Calu3 (cell line): Measurements from ENCODE around the gene PLXNB2. TPM values are rescaled to one million over a fixed set of nuclear protein-coding genes. Genes with fewer than 3 reads are reported as not detected.
A peak's percentile ranks its signal among the peaks of the same experiment; 100 is the strongest.

Source experiments
- BruUV-seq: library from RNA; stranded (reverse); fragments of 400-500 nt; replicated peaks from 2 replicates; lab custom pipeline; 2021; lab: Mats Ljungman, UMichigan
- CTCF ChIA-PET: fragments of 300-600 bp; sonication (Branson Sonifier 250); formaldehyde crosslinking; loops from one replicate; lab custom pipeline; 2022; ENCODE audit warnings: antibody characterized with exemption; lab: Charles Lee
- DNase-seq: peaks from one replicate; pipeline ENCODE4 v3.0.0; 2022
- H3K27ac Mint-ChIP-seq: one replicate; pipeline ENCODE4 v1.8.0; 2022; ENCODE audit warnings: mixed read lengths; ENCODE audit not compliant: unreplicated experiment
- H3K27me3 Mint-ChIP-seq: one replicate; pipeline ENCODE4 v1.8.0; 2022; ENCODE audit warnings: mixed read lengths; ENCODE audit not compliant: unreplicated experiment
- H3K36me3 Mint-ChIP-seq: one replicate; pipeline ENCODE4 v1.8.0; 2022; ENCODE audit warnings: mild to moderate bottlenecking, moderate library complexity, mixed read lengths; ENCODE audit not compliant: insufficient read depth, unreplicated experiment
- H3K4me1 Mint-ChIP-seq: one replicate; pipeline ENCODE4 v1.8.0; 2022; ENCODE audit warnings: mild to moderate bottlenecking, low read depth, mixed read lengths; ENCODE audit not compliant: unreplicated experiment
- H3K4me3 Mint-ChIP-seq: one replicate; pipeline ENCODE4 v1.8.0; 2022; ENCODE audit warnings: mild to moderate bottlenecking, low read depth, moderate library complexity, mixed read lengths; ENCODE audit not compliant: unreplicated experiment
- H3K9me3 Mint-ChIP-seq: one replicate; pipeline ENCODE4 v1.8.0; 2022; ENCODE audit warnings: low read depth, mixed read lengths; ENCODE audit not compliant: unreplicated experiment
- CTCF ChIP-seq: fragments of 200-600 bp; IDR thresholded peaks from one replicate; pipeline ENCODE4 v1.8.0; 2022; ENCODE audit warnings: antibody characterized with exemption; ENCODE audit not compliant: unreplicated experiment
- intact Hi-C: fragments of 100-400 bp; cut with micrococcal nuclease; formaldehyde crosslinking; loops from one replicate; pipeline ENCODE4 v1.10.0; 2022; ENCODE audit not compliant: unreplicated experiment
- total RNA-seq: library from RNA; stranded (reverse); gene quantifications from 2 replicates; pipeline ENCODE4 v1.2.3, GENCODE V29; 2022

The PLXNB2 gene
- total RNA-seq, 1 experiment from 2014 or later: 298 TPM

- Mint-ChIP-seq H3K27me3 (no peaks in the 10 kb centered on the region), H3K27ac (no peak overlapping the region), H3K36me3 (peaks cover 47% of the 10 kb centered on the region), H3K4me1 (peaks cover 25% of the 10 kb centered on the region), H3K9me3 (no peaks in the 10 kb centered on the region), H3K4me3 (peak overlapping the region; percentile 63)
- DNase-seq: no peak
- no TSS peak for BruUV-seq
- no peak for TF ChIP-seq CTCF
- intact Hi-C loops: no loop called here
- CTCF ChIA-PET: interaction anchor here (0.6 kb wide), 1 partner anchor 87 kb away, joined by 5 read pairs; no protein-coding TSS in a partner anchor
Measured at GRCh38 chr22:50269573-50269969, 37.9 kb downstream of the PLXNB2 start.

GRCh38 chr22:50268655-50269113, 38.8 kb downstream of the PLXNB2 start:
- CTCF ChIA-PET: no interaction called here
- no peak for TF ChIP-seq CTCF
- intact Hi-C loops: no loop called here
- Mint-ChIP-seq H3K4me3 (peak overlapping the region; percentile 63), H3K9me3 (no peaks in the 10 kb centered on the region), H3K27me3 (no peaks in the 10 kb centered on the region), H3K36me3 (peaks cover 41% of the 10 kb centered on the region), H3K27ac (no peak overlapping the region), H3K4me1 (peaks cover 17% of the 10 kb centered on the region)
- BruUV-seq: no TSS peak
- DNase-seq: peak; percentile 62

GRCh38 chr22:50267591-50268390, 39.7 kb downstream of the PLXNB2 start:
- Mint-ChIP-seq H3K27ac (no peak overlapping the region), H3K9me3 (no peaks in the 10 kb centered on the region), H3K4me1 (peaks cover 14% of the 10 kb centered on the region), H3K27me3 (no peaks in the 10 kb centered on the region), H3K4me3 (no peak overlapping the region), H3K36me3 (peaks cover 35% of the 10 kb centered on the region)
- TF ChIP-seq CTCF: no peak
- CTCF ChIA-PET: no interaction called here
- no TSS peak for BruUV-seq
- DNase-seq: no peak
- intact Hi-C loops: no loop called here

GRCh38 chr22:50266994-50267393, 40.5 kb downstream of the PLXNB2 start:
- TF ChIP-seq CTCF: no peak
- Mint-ChIP-seq H3K4me3 (no peak overlapping the region), H3K27me3 (no peaks in the 10 kb centered on the region), H3K4me1 (peaks cover 21% of the 10 kb centered on the region), H3K36me3 (peaks cover 35% of the 10 kb centered on the region), H3K27ac (no peak overlapping the region), H3K9me3 (no peaks in the 10 kb centered on the region)
- no TSS peak for BruUV-seq
- CTCF ChIA-PET: no interaction called here
- no peak for DNase-seq
- intact Hi-C loops: no loop called here
